AG08395 (cell line): Measurements from ENCODE around the gene MYO18A.

ENCODE experiments used
- DNase-seq: peaks from one replicate; pipeline ENCODE4 v3.0.0; 2012; ENCODE audit warnings: mixed read lengths, low spot score

MYO18A gene

DNA sequence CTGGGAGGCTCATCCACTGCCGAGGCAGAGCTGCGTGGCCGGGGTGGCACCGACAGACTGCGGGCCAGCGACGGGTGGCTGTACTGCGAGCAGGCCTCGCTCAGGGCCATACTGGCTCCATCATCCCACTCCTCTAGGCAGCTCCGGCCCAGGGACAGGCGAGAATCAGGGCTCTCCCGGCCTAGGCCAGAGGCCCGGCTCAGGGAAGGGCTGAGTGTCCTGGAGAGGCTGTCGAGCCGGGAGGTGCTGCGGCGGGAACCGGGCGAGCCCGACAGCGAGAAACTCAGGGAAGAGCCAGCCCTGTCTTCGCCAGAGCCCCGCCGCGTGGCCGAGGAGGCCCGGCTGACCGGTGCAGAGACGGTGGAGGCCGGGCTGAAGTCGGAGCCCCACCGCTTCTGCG is 99.9 kb downstream of the MYO18A start:
- DNase-seq: no peak

DNA sequence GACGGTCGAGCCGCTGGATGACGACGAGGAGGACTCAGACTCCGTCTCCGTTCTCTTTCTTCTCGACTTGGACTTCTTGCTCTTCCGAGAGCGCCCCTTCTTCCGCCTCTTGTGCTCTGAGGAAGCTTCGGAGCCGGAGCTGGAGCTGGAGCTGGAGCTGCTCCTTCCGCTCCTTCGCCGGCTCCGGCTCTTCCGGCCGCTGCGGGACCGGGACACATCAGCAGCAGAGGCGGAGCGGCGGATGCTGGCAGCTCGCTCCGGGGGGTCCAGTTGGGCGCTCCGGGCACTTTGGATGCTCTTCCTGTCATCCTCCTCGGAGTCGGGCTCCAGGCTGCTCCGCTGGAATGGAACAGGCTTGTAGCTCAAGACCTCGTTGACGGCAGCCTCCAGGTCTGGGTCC is 100.3 kb downstream of the MYO18A start:
- DNase-seq: no peak

DNA sequence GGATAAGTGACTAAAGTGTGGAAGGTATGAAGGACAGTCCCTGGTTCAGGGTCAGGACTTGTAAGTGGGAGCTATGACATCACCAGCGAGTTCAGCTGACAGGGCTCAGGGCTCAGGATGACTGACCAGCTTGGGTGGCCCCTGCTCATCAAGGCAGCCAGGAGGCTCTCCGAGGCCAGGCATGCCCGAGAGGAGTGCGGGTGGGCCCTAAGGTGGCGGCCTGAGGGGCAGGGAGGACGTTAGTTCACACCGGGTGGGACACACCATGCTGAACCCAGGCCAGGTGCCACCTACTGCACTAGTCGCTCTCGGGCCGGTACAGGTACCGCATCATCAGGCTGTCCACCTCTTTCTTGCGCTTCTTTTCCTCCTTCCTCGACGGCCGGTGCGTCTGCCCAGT is 100.8 kb downstream of the MYO18A start:
- no peak for DNase-seq

DNA sequence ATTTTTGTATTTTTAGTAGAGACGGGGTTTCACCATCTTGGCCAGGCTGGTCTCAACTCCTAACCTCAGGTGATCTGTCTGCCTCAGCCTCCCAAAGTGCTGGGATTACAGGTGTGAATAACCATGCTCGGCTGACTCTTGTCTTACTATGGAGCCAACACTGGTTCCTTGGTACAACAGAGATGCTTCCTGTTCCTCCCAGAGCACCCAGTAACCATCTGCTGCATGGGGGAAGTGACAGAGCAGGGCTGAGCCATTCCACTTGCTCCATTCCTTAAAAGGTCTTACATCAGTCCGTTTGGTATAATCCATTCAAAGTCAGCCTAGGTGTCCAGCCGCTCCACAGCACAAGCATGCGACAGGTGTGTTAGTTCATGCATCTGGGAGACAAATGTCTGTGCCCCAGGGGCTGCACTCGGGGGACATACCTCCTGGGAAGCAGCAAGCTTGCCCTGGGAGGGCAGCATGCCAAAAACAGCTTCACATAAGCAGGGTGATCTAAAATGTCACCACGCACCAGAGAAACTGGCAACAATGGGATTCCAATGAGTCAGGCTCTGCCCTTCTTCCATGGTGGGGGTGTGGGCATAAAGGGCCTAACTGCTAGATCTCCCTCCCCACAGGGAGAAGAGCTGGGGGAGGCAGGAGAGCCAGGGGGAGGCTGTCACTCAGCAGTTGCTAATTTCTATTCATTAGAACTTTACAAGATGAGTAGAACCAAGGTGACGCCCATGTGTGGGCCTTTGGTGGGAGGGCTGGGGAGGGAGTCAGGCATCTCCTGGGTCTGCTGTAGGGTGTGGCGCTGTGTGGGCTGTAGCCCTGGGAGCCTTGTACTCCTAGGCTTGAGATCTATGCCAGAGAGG is 101.8 kb downstream of the MYO18A start:
- no peak for DNase-seq

DNA sequence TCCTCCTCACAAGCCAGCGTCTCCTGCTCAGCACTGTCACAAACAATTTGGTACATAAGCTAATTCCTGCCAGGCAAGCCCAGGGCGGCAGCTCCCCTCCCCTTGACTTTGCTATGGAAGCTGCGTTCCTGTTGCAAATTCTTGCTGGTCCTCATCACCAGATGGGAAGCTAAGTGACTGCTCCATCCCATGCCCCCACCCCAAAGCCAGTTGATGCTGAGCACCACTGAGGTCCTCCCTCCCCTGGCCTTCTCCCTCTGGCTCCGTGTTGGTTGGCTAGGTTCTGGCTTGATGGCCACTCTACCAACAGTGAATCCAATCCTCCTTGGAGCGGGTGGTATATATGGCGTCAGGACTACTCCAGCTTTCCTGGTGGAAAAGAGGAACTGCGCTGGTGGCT is 102.9 kb downstream of the MYO18A start:
- DNase-seq: no peak

DNA sequence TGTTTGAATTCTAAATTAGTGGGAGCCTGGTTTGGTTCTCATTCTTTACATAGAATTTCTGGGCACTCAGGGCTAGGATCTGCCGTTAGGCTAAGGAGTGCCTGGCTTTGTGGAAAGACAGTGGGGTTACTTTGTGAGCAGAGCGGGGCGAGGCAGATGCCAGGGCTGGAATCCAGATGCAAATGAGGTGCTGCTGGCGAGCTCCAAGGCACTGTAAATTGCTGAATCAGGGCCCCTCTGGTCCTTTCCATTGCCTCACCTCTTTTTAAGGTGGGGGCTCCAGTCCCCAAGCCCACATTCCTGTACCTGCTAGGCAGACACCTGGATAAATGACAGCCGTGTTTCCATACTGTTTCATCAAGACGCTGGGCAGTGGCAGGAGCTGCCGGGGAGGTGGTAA is 103.5 kb downstream of the MYO18A start:
- no peak for DNase-seq

DNA sequence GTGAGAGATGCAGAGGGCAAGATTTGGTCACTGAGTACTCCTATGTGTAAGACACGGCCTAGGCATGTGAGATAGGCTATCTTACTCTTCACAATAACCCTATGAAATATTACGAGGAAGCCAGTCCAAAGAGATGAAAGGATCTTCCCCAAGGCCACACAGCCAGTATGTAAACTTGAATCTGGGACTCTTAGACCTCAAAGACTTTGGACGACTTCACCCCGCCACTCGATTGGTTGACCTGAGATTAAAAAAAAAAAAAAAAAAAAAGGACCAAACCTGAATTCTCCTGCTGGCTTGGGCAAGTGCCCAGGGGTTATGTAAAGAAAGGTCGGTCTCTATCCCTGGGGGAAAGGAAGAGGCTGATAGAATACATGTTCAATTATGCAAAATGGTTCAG is 104.1 kb downstream of the MYO18A start:
- no peak for DNase-seq

DNA sequence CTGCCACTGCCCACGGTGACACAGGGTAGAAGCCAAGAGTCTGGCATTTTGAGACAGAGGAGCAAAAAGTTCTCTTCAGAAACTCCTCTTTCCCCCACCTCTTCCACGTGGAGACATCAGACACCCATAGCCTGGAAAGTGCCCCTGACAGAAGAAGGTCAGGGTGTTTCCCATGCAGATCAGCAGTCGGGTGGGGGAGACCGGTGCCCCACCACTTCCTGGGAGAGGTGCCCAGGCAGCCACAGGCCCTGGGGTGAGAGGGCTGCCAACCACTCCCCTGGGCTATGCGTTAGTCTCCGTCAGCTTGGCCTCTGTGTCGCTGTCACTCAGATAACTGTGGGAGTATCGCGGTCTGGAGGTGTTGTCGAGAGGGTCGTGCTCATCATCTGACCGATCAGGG is 105.7 kb downstream of the MYO18A start:
- DNase-seq: no peak

DNA sequence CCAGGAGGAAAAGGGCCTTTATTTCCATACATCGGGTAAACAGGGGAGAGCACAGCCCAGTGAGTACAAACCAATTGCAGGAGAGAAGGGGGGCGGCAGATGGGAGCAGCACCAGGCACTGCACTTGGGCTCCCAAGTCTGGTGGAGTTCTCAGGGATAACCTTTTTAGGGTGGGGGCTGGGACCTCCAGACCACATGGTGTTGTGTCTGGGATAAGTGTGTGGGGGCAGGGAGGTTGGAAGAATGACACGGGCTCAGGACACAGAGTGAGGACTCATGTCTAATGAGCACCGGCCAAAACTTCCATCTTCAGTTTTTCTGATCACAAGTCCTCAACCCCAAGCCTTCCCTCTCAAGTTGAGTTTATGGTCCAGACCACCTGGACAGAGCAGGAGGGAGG is 106.7 kb downstream of the MYO18A start:
- DNase-seq: no peak

DNA sequence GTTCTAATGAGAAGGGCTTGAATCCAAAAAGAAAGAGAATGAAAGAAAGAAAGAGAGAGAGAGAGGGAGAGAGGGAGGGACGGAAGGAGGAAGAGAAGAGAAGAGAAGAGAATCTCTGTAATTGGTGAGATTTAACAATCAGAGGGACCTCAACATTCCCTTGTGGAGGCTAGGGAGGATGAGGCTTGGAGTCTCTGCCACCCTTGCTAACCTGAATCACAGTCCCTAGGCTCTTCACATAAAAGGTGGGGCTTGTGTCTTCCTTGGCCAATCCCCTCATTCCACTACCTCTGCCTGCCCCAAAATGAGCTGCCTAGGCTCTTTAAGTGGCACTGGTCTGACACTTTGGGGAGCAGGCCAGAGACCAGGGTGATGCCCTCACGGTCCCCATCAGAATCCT is 107.2 kb downstream of the MYO18A start:
- DNase-seq: no peak

DNA sequence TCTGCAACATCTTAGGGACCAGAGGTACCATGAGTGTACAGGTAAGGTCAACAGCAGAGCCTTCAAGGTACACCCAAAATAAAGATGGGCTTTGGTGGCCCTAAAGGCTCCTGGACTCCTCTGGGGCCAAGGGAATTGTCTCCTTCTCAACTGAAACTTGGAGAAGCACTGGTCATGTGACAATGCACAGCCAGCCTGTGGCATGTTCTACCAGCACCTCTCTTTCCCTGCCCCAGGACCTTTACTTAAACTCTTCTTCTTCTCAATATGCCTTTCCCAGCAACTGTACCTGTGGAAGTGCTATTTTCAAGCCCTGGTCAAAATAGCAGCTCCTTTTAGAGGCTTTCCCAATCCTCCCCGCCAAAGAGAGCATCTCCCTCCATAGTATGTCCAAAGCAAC is 108.9 kb downstream of the MYO18A start:
- no peak for DNase-seq

DNA sequence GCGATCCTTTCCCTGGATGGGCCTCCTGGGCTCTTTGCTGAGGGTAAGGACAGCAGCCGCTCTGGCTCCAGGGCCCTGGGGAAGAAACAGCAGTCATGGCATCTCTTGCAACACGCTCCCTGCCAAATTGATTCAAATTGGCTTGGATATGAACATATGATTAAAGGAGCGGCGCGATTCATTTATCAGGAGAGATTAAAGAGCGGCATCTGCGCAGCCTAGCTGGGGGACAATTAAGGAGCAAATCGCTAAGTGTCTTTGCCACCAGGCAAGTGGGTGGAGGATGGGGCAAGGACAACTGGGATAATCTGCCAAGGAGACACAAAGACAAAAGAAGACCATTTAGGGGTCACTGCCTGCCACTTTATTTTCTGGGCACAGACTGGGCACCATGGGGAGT is 109.4 kb downstream of the MYO18A start:
- DNase-seq: no peak

DNA sequence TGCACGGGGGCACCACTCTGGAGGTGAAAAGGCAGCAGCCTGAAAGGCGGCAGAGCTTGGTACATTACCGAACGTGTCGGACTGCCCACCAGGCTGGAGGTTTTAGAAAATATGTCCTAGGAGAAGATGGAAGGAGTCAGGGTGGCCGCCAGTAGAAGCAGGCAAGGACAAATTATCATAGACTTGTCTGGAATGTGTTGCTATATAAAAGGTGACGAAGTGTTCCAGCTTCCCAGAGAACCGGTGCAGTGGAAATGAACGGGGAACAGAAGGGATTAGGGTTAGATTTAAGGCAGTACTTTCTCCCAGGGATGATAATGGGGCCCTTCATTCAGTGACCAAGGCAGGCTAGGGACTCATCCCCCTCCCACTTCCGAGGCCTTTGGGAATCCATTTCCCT is 109.9 kb downstream of the MYO18A start:
- no peak for DNase-seq

DNA sequence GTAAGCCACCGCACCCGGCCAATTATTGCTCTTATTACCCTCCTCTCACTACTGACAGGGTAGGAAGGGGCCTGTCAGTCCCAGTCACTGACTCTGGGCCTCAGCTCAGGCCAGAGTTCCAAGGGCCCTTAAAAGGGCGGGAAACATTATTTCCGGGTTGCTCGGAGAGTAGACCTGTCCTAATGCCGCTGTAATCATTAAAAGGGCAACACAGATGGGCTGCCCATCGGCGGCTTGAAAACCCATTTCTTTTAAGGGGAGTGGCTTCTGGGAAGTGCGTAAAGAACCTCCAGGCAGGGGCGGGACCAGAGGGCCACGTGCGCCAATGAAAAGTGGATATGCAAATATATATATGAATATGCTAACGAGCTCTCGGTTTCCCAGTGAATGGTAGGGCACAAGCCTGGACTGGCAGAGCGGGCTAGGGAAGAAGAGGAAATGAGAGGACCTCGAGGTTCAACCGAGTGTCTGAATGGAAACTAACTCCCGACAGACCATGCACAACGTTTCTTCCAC is 110.6 kb downstream of the MYO18A start:
- no peak for DNase-seq

DNA sequence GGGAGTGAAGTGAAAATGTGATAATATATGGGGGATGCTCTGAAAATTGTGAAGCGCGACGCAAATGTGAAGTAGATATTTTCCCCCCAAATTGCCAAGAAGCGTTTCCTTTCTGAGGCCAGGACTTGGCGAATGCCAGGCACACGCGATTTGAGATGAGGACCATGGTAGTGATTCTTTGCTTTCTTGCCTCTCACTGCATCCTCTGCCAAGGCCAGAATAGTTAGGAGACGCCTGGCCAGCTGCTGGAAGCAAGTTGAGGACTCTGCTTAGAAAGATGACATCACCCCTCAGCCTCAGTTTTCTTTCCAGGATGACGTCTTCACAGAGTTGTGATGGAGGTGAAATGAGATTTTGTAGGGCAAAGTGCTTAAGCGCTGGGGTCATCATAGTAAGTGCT is 111.4 kb downstream of the MYO18A start:
- DNase-seq: no peak

DNA sequence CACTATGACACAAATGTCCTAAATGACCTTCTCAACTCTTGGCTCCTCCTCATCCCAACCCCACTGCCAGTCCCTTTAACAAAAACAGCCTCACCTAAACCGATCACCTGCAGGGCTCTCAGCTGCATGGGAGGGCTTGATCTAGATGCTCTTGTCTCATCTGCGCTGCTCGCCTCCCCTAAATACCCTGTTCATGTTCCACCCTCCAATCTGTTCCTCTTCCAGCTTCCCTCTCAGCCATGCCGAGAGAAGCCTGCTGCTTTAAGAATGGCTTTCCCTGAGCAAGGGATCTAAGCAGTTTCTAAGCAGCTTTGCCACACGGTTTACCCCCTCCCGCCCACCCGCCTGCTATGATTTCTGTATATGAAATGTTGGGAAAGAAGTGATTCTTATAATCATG is 113.6 kb downstream of the MYO18A start:
- DNase-seq: no peak

DNA sequence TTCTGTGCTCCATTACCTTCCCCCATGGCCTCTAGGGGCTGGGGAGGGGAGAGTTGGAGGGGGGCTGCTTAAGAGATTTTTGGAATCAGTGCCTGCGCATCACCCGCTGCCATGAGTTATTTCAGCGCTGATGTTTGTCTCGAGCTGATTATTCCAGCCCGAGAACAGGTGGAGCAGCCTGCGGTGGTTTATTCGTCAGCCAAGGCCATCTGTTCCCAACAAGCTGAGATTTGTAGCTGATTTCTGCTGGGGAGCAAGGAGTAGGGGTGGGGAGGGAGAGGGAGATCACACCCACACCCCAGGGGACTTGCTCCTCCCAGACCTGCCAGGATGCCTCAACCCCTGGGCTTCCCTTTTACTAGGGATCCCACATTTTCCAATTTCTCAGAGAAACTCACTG is 114.2 kb downstream of the MYO18A start:
- no peak for DNase-seq

DNA sequence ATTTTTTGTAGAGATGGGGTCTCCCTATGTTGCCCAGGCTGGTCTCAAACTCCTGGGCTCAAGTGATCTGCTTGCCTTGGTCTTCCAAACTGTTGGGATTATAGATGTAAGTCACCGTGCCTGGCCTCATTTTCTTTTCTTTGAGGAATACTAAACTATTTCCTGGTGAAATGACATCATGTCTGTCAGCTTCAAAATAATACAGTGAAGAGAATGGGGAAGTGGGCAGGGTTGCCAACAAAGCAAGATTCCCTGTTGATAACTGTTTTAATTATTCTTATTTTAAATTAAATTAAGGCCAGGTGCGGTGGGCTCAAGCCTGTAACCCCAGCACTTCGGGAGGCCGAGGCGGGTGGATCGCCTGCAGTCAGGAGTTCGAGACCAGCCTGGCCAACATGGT is 116.2 kb downstream of the MYO18A start:
- DNase-seq: no peak

DNA sequence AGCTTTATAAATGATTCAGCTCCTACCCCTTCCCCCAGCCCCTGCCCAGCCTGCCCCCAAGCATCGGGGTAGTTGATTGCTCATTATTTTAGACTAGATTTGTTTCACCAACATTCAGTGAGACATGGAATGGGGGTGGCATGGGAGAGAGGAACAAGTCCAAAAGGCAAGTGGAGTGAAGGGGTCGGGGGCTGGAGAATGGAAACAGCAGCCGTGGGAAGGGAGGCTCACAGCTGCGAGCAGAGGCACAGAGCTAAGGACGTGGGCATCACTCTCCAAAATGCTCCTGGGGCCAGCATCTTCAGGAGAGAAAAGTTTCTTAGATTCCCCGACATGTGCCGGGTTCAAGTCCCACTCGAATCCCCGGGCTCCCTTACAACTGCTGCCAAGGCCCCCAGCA is 118.0 kb downstream of the MYO18A start:
- no peak for DNase-seq

DNA sequence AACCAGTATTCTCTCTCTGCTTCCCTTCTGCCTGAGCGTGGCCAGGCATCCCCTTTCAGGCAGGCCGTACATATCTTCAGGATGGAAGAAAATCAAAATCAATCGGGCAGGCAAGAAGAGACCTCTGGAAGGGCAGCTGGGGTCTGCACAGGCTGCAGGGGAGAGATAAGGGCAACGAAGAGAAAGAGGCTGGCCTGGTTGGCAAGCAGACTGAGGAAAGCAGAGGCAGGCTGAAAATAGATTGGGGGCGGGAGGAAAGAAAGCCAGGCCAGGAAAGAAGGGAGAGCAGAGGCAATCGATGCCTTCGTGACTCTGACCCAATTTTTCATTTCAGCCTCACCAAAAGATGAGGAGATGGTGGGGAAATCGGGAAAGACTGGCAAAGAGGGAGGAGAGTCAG is 119.2 kb downstream of the MYO18A start:
- DNase-seq: no peak

DNA sequence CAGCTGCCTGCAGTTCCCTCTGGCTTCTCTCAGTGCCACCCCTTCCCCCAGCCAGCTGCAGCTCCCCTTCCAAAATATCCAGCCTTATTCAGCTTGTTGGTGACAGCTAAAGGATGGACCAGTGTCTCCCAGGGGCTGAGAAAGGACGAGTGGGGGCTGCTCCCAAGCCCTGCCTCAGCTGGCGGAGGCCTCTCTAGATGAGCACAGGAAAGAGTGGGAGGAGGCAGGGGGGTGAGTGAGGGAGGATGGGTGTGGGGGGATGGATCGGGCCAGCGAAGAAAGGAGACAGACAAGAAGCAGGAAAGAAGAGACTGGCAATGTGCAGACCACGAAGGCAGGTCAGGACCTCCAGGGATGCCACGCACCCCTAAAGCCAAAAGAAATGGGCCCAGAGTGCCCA is 119.7 kb downstream of the MYO18A start:
- no peak for DNase-seq

DNA sequence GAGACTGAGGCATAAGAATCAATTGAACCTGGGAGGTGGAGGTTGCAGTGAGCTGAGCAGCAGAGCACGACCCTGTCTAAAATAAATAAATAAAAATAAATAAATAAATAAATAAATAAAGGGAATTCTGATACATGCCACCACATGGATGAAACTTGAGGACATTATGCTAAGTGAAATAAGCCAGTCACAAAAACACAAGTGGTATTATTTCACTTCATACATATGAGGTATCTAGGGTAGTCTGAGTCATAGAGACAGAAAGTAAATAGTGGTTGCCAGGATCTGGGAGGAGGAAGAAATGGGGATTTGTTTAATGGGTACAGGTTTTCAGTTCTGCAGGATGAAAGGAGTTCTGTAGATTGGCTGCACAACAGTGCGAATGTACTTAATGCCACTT is 120.9 kb downstream of the MYO18A start:
- no peak for DNase-seq

DNA sequence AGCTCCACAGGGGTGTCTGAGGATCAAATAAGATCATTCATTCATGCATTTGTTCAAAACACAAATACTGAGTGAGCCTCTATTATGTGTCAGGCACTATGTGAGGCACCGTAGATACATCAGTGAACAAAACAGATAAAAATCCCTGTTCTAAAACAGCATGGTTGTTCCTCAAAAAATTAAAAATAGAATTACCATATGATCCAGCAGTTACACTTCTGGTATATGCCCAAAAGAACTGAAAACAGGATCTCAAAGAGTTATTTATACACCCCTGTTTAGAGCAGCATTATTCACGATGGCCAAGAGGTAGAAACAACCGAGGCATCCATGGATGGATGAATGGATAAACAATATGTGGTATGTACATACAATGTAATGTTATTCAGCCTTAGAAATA is 121.8 kb downstream of the MYO18A start:
- DNase-seq: no peak

DNA sequence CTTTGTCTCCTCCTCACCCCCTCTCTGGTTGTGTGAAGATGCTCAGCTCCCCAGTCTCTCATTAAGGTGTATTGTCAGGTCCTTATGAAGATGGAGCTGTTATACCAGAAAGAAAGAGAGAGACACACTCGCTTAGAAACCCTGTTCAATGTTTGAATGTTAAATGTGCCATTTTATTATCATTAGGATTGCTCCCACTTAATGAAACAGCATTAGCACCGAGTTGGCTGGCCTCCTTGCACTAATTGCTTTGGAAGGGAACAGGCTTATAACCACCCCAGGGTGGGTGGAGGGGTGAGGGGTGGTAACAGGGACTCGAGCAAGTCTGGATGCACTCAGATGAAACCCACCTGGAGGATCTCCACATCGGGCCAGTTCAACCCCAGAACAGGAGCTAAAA is 122.8 kb downstream of the MYO18A start:
- DNase-seq: no peak
